ENCODE measurements around the gene SUCLG2. TPM values are rescaled to one million over a fixed set of nuclear protein-coding genes. Genes with fewer than 3 reads are reported as not detected.

SUCLG2 gene
- total RNA-seq, 1 experiment from 2014 or later: 59.4 TPM

DNA sequence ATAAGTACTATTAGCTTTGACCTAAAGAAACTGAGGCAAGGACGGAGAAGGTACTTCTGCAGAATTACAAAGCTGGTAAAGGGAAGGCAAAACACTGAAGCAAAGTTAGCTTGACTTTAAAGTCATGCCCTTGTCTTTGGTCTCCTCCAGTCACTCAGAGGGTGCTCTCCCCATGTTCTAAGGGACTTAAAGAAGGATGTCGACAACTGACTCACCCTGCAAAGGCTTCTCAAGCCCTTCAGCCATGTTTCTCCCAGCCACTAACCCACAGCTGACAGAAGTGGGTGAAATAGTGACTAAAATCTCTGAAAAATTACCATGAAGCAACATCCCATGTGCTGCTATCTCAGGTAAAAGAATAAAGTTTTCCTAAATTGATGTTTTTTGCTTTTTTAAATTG, 46.4 kb downstream of the SUCLG2 start:
- no peak overlapping the region for H3K4me3 ChIP-seq
- H3K36me3 ChIP-seq (ENCODE audit: low read depth): 0 out of 2 replicates have a peak, but pooled peaks cover 5% of the 10 kb centered on the region
- intact Hi-C loops (cut with micrococcal nuclease; ENCODE audit: unreplicated experiment): no loop called here
- no peaks in the 10 kb centered on the region for H3K27me3 ChIP-seq (ENCODE audit: insufficient read depth, low read depth)
- H2AFZ ChIP-seq: no peak overlapping the region
- H3K4me1 ChIP-seq (replicated peaks; ENCODE audit: insufficient read depth): peaks cover 6% of the 10 kb centered on the region; the same call in 1 of the 2 replicates
- H3K79me2 ChIP-seq (ENCODE audit: low read depth): no peaks in the 10 kb centered on the region
- no peaks in the 10 kb centered on the region for H3K9me3 ChIP-seq (ENCODE audit: insufficient read depth, low read depth)
- POLR2A ChIA-PET (ENCODE audit: unreplicated experiment): no interaction called here
- CTCF ChIA-PET: no interaction called here
- BruUV-seq (replicated peaks): no TSS peak
- no peak overlapping the region for H3K27ac ChIP-seq
- no peaks in the 10 kb centered on the region for H3K9me2 ChIP-seq (ENCODE audit: insufficient read depth)
- DNase-seq: no peak
- H3K4me2 ChIP-seq: no peak overlapping the region
- TF ChIP-seq EZH2 (IDR thresholded peaks at IDR 0.05; ENCODE audit: low read depth): no peak
- TF ChIP-seq, protein P1, sequence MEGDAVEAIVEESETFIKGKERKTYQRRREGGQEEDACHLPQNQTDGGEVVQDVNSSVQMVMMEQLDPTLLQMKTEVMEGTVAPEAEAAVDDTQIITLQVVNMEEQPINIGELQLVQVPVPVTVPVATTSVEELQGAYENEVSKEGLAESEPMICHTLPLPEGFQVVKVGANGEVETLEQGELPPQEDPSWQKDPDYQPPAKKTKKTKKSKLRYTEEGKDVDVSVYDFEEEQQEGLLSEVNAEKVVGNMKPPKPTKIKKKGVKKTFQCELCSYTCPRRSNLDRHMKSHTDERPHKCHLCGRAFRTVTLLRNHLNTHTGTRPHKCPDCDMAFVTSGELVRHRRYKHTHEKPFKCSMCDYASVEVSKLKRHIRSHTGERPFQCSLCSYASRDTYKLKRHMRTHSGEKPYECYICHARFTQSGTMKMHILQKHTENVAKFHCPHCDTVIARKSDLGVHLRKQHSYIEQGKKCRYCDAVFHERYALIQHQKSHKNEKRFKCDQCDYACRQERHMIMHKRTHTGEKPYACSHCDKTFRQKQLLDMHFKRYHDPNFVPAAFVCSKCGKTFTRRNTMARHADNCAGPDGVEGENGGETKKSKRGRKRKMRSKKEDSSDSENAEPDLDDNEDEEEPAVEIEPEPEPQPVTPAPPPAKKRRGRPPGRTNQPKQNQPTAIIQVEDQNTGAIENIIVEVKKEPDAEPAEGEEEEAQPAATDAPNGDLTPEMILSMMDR (conservative IDR thresholded peaks at IDR 0.05): no peak
- no peaks in the 10 kb centered on the region for H3F3A ChIP-seq (ENCODE audit: insufficient read depth, low read depth)
- H4K20me1 ChIP-seq (ENCODE audit: insufficient read depth): no peaks in the 10 kb centered on the region

DNA sequence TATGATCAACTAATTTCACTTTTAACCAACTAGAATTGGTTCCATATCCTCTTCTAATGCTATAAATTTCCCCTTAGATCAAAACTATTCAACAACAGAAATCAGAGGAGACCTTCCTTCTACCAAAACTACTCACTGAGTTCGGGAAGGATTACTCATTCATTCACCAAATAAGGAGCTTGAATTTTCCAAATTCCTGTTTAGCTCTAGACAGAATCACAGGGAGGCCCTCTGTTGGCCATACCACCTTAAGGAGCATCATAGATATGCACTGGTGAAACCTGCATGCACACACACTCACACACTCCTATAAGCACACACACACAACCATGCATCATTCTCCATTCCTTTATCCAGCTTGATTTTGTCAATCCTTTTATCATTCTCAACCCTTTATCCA, 49.0 kb downstream of the SUCLG2 start:
- Histone ChIP-seq H4K20me1 (ENCODE audit: insufficient read depth) (no peaks in the 10 kb centered on the region), H3K36me3 (ENCODE audit: low read depth) (0 out of 2 replicates have a peak, but pooled peaks cover 5% of the 10 kb centered on the region), H3K79me2 (ENCODE audit: low read depth) (no peaks in the 10 kb centered on the region), H3K27ac (no peak overlapping the region), H3F3A (ENCODE audit: insufficient read depth, low read depth) (no peaks in the 10 kb centered on the region), H3K9me2 (ENCODE audit: insufficient read depth) (no peaks in the 10 kb centered on the region), H3K4me2 (no peak overlapping the region), H3K4me1 (replicated peaks; ENCODE audit: insufficient read depth) (no peaks in the 10 kb centered on the region), H2AFZ (no peak overlapping the region), H3K9me3 (ENCODE audit: insufficient read depth, low read depth) (no peaks in the 10 kb centered on the region), H3K4me3 (no peak overlapping the region), H3K27me3 (ENCODE audit: insufficient read depth, low read depth) (no peaks in the 10 kb centered on the region)
- ChIA-PET CTCF (no interaction called here), POLR2A (ENCODE audit: unreplicated experiment) (interaction anchor here (0.6 kb wide), 2 partner anchors 125 to 223 kb away, joined by 4 to 7 read pairs; no protein-coding TSS in a partner anchor)
- intact Hi-C loops (cut with micrococcal nuclease; ENCODE audit: unreplicated experiment): no loop called here
- peak in 1 of 2 experiments; percentile 35 for DNase-seq
- no peak for TF ChIP-seq EZH2 (IDR thresholded peaks at IDR 0.05; ENCODE audit: low read depth)
- TF ChIP-seq, protein P1 (conservative IDR thresholded peaks at IDR 0.05): no peak
- no TSS peak for BruUV-seq (replicated peaks)

DNA sequence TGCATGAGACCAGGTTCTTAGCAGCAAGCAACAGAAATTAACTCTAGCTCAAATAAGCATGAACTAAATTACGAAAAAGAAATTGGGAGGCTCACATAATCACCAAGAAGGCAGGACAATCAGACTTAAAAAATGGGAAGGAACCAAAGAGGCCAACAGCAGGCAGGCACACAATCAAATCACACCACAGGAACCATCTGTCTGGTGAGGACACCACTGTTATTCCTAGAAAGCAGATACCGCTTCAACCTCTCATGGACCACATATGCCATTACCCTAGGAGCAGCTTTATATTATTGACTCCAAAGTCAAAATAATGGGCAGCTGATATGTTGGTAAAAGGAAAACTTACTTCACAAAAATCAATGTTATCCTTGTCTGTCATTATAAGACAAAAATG, 51.6 kb downstream of the SUCLG2 start:
- Histone ChIP-seq H3K36me3 (ENCODE audit: low read depth) (no peaks in the 10 kb centered on the region), H3K9me3 (ENCODE audit: insufficient read depth, low read depth) (no peaks in the 10 kb centered on the region), H3K79me2 (ENCODE audit: low read depth) (no peaks in the 10 kb centered on the region), H3K4me3 (no peak overlapping the region), H2AFZ (no peak overlapping the region), H3F3A (ENCODE audit: insufficient read depth, low read depth) (no peaks in the 10 kb centered on the region), H3K9me2 (ENCODE audit: insufficient read depth) (no peaks in the 10 kb centered on the region), H3K27me3 (ENCODE audit: insufficient read depth, low read depth) (no peaks in the 10 kb centered on the region), H3K27ac (no peak overlapping the region), H3K4me1 (replicated peaks; ENCODE audit: insufficient read depth) (no peaks in the 10 kb centered on the region), H3K4me2 (no peak overlapping the region), H4K20me1 (ENCODE audit: insufficient read depth) (no peaks in the 10 kb centered on the region)
- CTCF ChIA-PET: no interaction called here
- TF ChIP-seq, protein P1 (conservative IDR thresholded peaks at IDR 0.05): no peak
- TF ChIP-seq EZH2 (IDR thresholded peaks at IDR 0.05; ENCODE audit: low read depth): no peak
- DNase-seq: no peak
- BruUV-seq (replicated peaks): no TSS peak
- intact Hi-C loops (cut with micrococcal nuclease; ENCODE audit: unreplicated experiment): no loop called here
- POLR2A ChIA-PET (ENCODE audit: unreplicated experiment): no interaction called here
